SK-N-SH treated with all-trans-retinoic acid at 6 μM for 48 hours (cell line): ENCODE results near the gene LPP.

Experiments used
- ARNTL ChIP-seq: fragments of 450-650 bp; formaldehyde crosslinking; IDR thresholded peaks from 2 replicates; pipeline ENCODE4 v1.5.0; 2020; ENCODE audit warnings: low read depth, mild to moderate bottlenecking, moderate library complexity, borderline replicate concordance
- CREB5 ChIP-seq: fragments of 250-450 bp; sonication (Bioruptor Pico); IDR thresholded peaks from 2 replicates; pipeline ENCODE4 v1.5.1; 2020; ENCODE audit warnings: low read depth, mild to moderate bottlenecking, moderate library complexity
- CSRNP3 ChIP-seq: fragments of 250-450 bp; sonication (Bioruptor Pico); IDR thresholded peaks from 2 replicates; pipeline ENCODE4 v1.5.1; 2021; ENCODE audit warnings: mild to moderate bottlenecking, moderate library complexity
- ESRRG ChIP-seq: fragments of 250-450 bp; sonication (Bioruptor Pico); IDR thresholded peaks from 2 replicates; pipeline ENCODE4 v1.6.1; 2021; ENCODE audit warnings: mild to moderate bottlenecking
- GLIS3 ChIP-seq: fragments of 250-450 bp; sonication (Bioruptor Pico); IDR thresholded peaks from 2 replicates; pipeline ENCODE4 v1.5.0; 2020; ENCODE audit warnings: mild to moderate bottlenecking, moderate library complexity
- ISL1 ChIP-seq: fragments of 250-450 bp; sonication (Bioruptor Pico); IDR thresholded peaks from 2 replicates; pipeline ENCODE4 v2.1.2; 2022; ENCODE audit warnings: mild to moderate bottlenecking, moderate library complexity
- OSR1 ChIP-seq: fragments of 250-450 bp; sonication (Bioruptor Pico); IDR thresholded peaks from 2 replicates; pipeline ENCODE4 v1.8.0; 2022; ENCODE audit warnings: moderate library complexity, mild to moderate bottlenecking, inconsistent platforms
- PATZ1 ChIP-seq: fragments of 250-450 bp; sonication (Bioruptor Pico); IDR thresholded peaks from 2 replicates; pipeline ENCODE4 v1.8.0; 2020; ENCODE audit warnings: mild to moderate bottlenecking, moderate library complexity, borderline replicate concordance
- PPARA ChIP-seq: fragments of 250-450 bp; sonication (Bioruptor Pico); IDR thresholded peaks from 2 replicates; pipeline ENCODE4 v1.5.0; 2020; ENCODE audit warnings: mild to moderate bottlenecking, borderline replicate concordance
- SNAI2 ChIP-seq: fragments of 250-450 bp; sonication (Bioruptor Pico); IDR thresholded peaks from 2 replicates; pipeline ENCODE4 v1.5.0; 2020; ENCODE audit warnings: mild to moderate bottlenecking, moderate library complexity
- TOX ChIP-seq: fragments of 250-450 bp; sonication (Bioruptor Pico); IDR thresholded peaks from 2 replicates; pipeline ENCODE4 v1.8.0; 2021; ENCODE audit warnings: mild to moderate bottlenecking, moderate library complexity, borderline replicate concordance
- ZFP3 ChIP-seq: fragments of 250-450 bp; sonication (Bioruptor Pico); IDR thresholded peaks from 2 replicates; pipeline ENCODE4 v1.5.0; 2020; ENCODE audit warnings: mild to moderate bottlenecking, moderate library complexity
- ZFP30 ChIP-seq: fragments of 450-650 bp; formaldehyde crosslinking; IDR thresholded peaks from 2 replicates; pipeline ENCODE4 v1.5.0; 2022; ENCODE audit warnings: mild to moderate bottlenecking, moderate library complexity
- ZNF8 ChIP-seq: fragments of 450-650 bp; formaldehyde crosslinking; IDR thresholded peaks from 2 replicates; pipeline ENCODE4 v1.5.0; 2020; ENCODE audit warnings: mild to moderate bottlenecking, moderate library complexity

- no peak for TF ChIP-seq ZFP3 (CRISPR knock-in tag)
- no peak for TF ChIP-seq SNAI2
- peak; percentile 76 for TF ChIP-seq ISL1 (CRISPR knock-in tag)
- TF ChIP-seq GLIS3 = no peak
- no peak for TF ChIP-seq ZFP30 (CRISPR knock-in tag)
- no peak for TF ChIP-seq ESRRG (CRISPR knock-in tag)
- TF ChIP-seq PATZ1 (CRISPR knock-in tag) = no peak; the same call in 1 of the 2 replicates
- no peak for TF ChIP-seq ARNTL (CRISPR knock-in tag)
- TF ChIP-seq CSRNP3 (CRISPR knock-in tag) = no peak
- TF ChIP-seq ZNF8 (CRISPR knock-in tag) = no peak
- no peak for TF ChIP-seq PPARA
- TF ChIP-seq OSR1 (CRISPR knock-in tag) = no peak
- TF ChIP-seq TOX (CRISPR knock-in tag) = no peak
- no peak for TF ChIP-seq CREB5 (CRISPR knock-in tag)
These were observed 231.3 kb downstream of the LPP start for GRCh38 chr3:188385295-188385694.
